Trophoblast cell (in vitro differentiated cells and primary cell): ENCODE data around the gene JPH4.

Experiments used
- DNase-seq, 2 donors: peaks; one replicate each; pipeline ENCODE4 v3.0.0-alpha.2; 2016
- H2AFZ ChIP-seq: 2 replicates; pipeline ENCODE4 v1.6.1; 2013; ENCODE audit warnings: low read length, moderate library complexity, mild to moderate bottlenecking; ENCODE audit not compliant: insufficient read depth, poor library complexity
- H2AK5ac ChIP-seq: 2 replicates; pipeline ENCODE4 v1.6.1; 2013; ENCODE audit warnings: mild to moderate bottlenecking, low read length
- H2BK120ac ChIP-seq: 2 replicates; pipeline ENCODE4 v1.6.1; 2013; ENCODE audit warnings: low read length, mild to moderate bottlenecking, moderate library complexity; ENCODE audit not compliant: insufficient read depth, poor library complexity
- H2BK12ac ChIP-seq: 2 replicates; pipeline ENCODE4 v1.6.1; 2013; ENCODE audit warnings: mild to moderate bottlenecking, low read length, moderate library complexity
- H2BK5ac ChIP-seq: 2 replicates; pipeline ENCODE4 v1.6.1; 2013; ENCODE audit warnings: low read length, low read depth, moderate library complexity, mild to moderate bottlenecking; ENCODE audit not compliant: poor library complexity
- H3K14ac ChIP-seq: 2 replicates; pipeline ENCODE4 v1.6.1; 2013; ENCODE audit warnings: mild to moderate bottlenecking, low read length
- H3K18ac ChIP-seq: 2 replicates; pipeline ENCODE4 v1.6.1; 2013; ENCODE audit warnings: mild to moderate bottlenecking, low read length
- H3K23ac ChIP-seq: 2 replicates; pipeline ENCODE4 v1.6.1; 2013; ENCODE audit warnings: low read length
- H3K27ac ChIP-seq: 2 replicates; pipeline ENCODE4 v1.5.1; 2013; ENCODE audit warnings: low read depth, mild to moderate bottlenecking, inconsistent platforms, low read length, moderate library complexity
- H3K27me3 ChIP-seq: 2 replicates; pipeline ENCODE4 v1.6.1; 2013; ENCODE audit warnings: inconsistent platforms, mild to moderate bottlenecking, low read length, moderate library complexity; ENCODE audit not compliant: insufficient read depth
- H3K36me3 ChIP-seq, 2 experiments: 1 replicate in 1 of 2; 2 replicates in 1 of 2; pipeline ENCODE4 v1.6.1; 2013; ENCODE audit warnings: low read length in 2 of 2, mild to moderate bottlenecking in 2 of 2, moderate library complexity in 1 of 2; ENCODE audit not compliant: insufficient read depth in 2 of 2, control insufficient read depth in 1 of 2
- H3K4ac ChIP-seq: 2 replicates; pipeline ENCODE4 v1.6.1; 2013; ENCODE audit warnings: low read depth, mild to moderate bottlenecking, low read length, moderate library complexity
- H3K4me1 ChIP-seq, 2 experiments: 1 replicate in 1 of 2; 2 replicates in 1 of 2; pipeline ENCODE4 v1.6.1; 2013; ENCODE audit warnings: low read length in 2 of 2, mild to moderate bottlenecking in 2 of 2, moderate library complexity in 1 of 2; ENCODE audit not compliant: insufficient read depth in 2 of 2, control insufficient read depth in 1 of 2
- H3K4me2 ChIP-seq: 2 replicates; pipeline ENCODE4 v1.6.1; 2013; ENCODE audit warnings: inconsistent platforms, mild to moderate bottlenecking, low read length, moderate library complexity
- H3K4me3 ChIP-seq: 2 replicates; pipeline ENCODE4 v1.5.1; 2013; ENCODE audit warnings: mild to moderate bottlenecking, low read depth, low read length, inconsistent platforms
- H3K79me1 ChIP-seq: one replicate; pipeline ENCODE4 v1.6.1; 2013; ENCODE audit warnings: low read length
- H3K79me2 ChIP-seq: 2 replicates; pipeline ENCODE4 v1.6.1; 2013; ENCODE audit warnings: low read length, mild to moderate bottlenecking; ENCODE audit not compliant: control insufficient read depth, insufficient read depth, poor library complexity
- H3K9ac ChIP-seq: 2 replicates; pipeline ENCODE4 v1.6.1; 2013; ENCODE audit warnings: mild to moderate bottlenecking, low read length
- H3K9me3 ChIP-seq: 2 replicates; pipeline ENCODE4 v1.6.1; 2013; ENCODE audit warnings: low read depth, mild to moderate bottlenecking, control low read depth, inconsistent platforms, low read length; ENCODE audit not compliant: insufficient read depth
- H4K12ac ChIP-seq: 2 replicates; pipeline ENCODE4 v1.6.1; 2013; ENCODE audit warnings: low read depth, mild to moderate bottlenecking, low read length, moderate library complexity
- H4K8ac ChIP-seq: 2 replicates; pipeline ENCODE4 v1.6.1; 2013; ENCODE audit warnings: low read depth, mild to moderate bottlenecking, low read length, moderate library complexity
- H4K91ac ChIP-seq: one replicate; pipeline ENCODE4 v1.6.1; 2013; ENCODE audit warnings: low read depth, mild to moderate bottlenecking, low read length, moderate library complexity
- WGBS: extraction: QIAGEN DNeasy Blood & Tissue Kit; methylation state at CpG from one replicate; pipeline ENCODE4 v1.1.7; 2013; ENCODE audit warnings: missing lambda C conversion rate; ENCODE audit not compliant: insufficient read length, insufficient coverage; ENCODE audit errors: extremely low coverage; 5-methylcytosine and 5-hydroxymethylcytosine counted together

The JPH4 gene

DNA sequence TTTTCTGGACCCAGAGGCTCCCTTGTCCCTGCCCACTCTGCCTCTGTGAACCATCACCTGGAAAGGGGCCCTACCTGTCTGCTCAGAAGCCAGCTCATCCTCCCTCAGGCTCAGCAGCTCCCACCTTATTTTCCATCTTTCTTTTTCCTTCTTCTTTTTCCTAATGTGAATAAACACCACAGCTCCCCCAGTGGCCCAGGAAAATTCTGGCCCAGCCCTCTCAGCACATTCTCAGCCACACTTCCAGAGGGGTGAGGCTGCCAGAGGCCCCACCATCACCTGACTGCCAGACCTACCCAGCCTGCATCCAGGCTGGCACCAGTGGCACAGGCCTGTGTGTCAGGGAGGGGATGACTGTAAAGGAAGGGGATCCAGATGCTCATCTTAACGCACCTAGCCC lies 50.0 kb downstream of the JPH4 start:
- Histone ChIP-seq H4K8ac (no peak overlapping the region), H3K14ac (no peak overlapping the region), H3K27ac (no peak overlapping the region), H2BK5ac (no peak overlapping the region), H3K4me3 (no peak overlapping the region), H4K91ac (no peak overlapping the region), H2AK5ac (no peak overlapping the region), H3K27me3 (no peaks in the 10 kb centered on the region), H3K4me2 (no peak overlapping the region), H3K9ac (no peak overlapping the region), H3K9me3 (no peaks in the 10 kb centered on the region), H4K12ac (no peak overlapping the region), H2BK12ac (no peak overlapping the region), H3K79me1 (no peaks in the 10 kb centered on the region), H3K23ac (no peak overlapping the region), H3K4ac (no peak overlapping the region), H2AFZ (no peak overlapping the region), H3K4me1 (peaks cover 0 to 3% of the 10 kb centered on the region in 2 experiments), H2BK120ac (no peak overlapping the region), H3K36me3 (peaks cover 0 to 3% of the 10 kb centered on the region in 2 experiments), H3K79me2 (no peaks in the 10 kb centered on the region), H3K18ac (no peak overlapping the region)
- WGBS: no CpG with 5 or more reads among the region's 1 CpG
- DNase-seq: no peak

DNA sequence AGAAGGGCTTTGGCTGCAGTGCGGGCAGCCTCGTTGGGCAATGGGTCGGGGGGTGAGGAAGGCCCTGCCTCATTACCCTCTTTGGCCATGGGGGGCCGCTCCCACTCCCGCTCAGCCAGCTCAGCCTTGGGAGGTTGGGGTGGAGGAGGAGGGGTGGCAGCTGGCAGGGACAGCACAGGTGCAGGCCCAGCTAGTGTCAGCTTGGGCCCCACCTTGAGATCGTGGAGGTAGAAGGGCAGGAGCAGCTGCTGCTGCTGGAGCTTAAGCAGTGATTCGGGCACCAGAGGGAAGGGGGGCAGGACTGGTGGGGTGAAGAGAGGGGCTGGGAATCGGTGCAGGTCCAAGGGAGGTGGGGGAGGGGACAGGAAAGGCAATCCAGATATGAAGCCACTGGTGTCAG lies 53.0 kb downstream of the JPH4 start:
- Histone ChIP-seq H3K27ac (no peak overlapping the region), H3K79me2 (no peaks in the 10 kb centered on the region), H4K91ac (no peak overlapping the region), H3K4me2 (no peak overlapping the region), H3K4ac (no peak overlapping the region), H3K18ac (no peak overlapping the region), H3K4me1 (peaks cover 0 to 3% of the 10 kb centered on the region in 2 experiments), H3K27me3 (no peaks in the 10 kb centered on the region), H4K12ac (no peak overlapping the region), H3K23ac (no peak overlapping the region), H4K8ac (no peak overlapping the region), H3K4me3 (no peak overlapping the region), H2BK120ac (no peak overlapping the region), H3K79me1 (no peaks in the 10 kb centered on the region), H3K9me3 (no peaks in the 10 kb centered on the region), H3K14ac (no peak overlapping the region), H2BK12ac (no peak overlapping the region), H3K9ac (no peak overlapping the region), H2AK5ac (no peak overlapping the region), H2AFZ (no peak overlapping the region), H3K36me3 (peaks cover 3% of the 10 kb centered on the region in 2 experiments), H2BK5ac (no peak overlapping the region)
- DNase-seq: no peak
- WGBS: no CpG with 5 or more reads among the region's 8 CpGs

DNA sequence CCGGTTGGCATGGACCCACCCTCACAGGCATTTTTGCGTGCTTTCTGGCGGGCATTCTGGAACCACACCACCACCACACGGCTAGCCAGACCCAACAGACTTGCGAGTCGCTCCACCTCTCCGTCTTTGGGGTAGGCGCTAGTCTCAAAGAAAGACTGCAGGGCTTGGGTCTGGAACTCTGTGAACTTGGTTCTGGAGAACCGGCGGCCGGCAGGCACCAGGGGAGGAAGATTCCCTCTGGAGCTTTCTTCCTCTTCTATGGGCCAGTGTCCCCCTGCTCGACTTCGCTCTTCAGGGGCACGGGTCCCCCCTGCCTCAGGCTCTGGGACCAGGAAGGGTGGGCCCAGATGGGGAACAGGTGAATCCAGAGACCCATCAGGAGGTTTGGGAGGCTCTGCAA lies 53.6 kb downstream of the JPH4 start:
- Histone ChIP-seq H3K4me3 (no peak overlapping the region), H2BK12ac (no peak overlapping the region), H2BK120ac (no peak overlapping the region), H3K36me3 (peaks cover 3% of the 10 kb centered on the region in 2 experiments), H3K79me1 (no peaks in the 10 kb centered on the region), H3K9ac (no peak overlapping the region), H3K27ac (no peak overlapping the region), H3K9me3 (no peaks in the 10 kb centered on the region), H4K91ac (no peak overlapping the region), H4K8ac (no peak overlapping the region), H4K12ac (no peak overlapping the region), H2AK5ac (no peak overlapping the region), H3K4me2 (no peak overlapping the region), H2AFZ (no peak overlapping the region), H3K27me3 (no peaks in the 10 kb centered on the region), H3K4me1 (peaks cover 0 to 3% of the 10 kb centered on the region in 2 experiments), H3K18ac (no peak overlapping the region), H3K79me2 (no peaks in the 10 kb centered on the region), H3K23ac (no peak overlapping the region), H3K14ac (no peak overlapping the region), H3K4ac (no peak overlapping the region), H2BK5ac (no peak overlapping the region)
- no CpG with 5 or more reads among the region's 14 CpGs for WGBS
- no peak for DNase-seq

DNA sequence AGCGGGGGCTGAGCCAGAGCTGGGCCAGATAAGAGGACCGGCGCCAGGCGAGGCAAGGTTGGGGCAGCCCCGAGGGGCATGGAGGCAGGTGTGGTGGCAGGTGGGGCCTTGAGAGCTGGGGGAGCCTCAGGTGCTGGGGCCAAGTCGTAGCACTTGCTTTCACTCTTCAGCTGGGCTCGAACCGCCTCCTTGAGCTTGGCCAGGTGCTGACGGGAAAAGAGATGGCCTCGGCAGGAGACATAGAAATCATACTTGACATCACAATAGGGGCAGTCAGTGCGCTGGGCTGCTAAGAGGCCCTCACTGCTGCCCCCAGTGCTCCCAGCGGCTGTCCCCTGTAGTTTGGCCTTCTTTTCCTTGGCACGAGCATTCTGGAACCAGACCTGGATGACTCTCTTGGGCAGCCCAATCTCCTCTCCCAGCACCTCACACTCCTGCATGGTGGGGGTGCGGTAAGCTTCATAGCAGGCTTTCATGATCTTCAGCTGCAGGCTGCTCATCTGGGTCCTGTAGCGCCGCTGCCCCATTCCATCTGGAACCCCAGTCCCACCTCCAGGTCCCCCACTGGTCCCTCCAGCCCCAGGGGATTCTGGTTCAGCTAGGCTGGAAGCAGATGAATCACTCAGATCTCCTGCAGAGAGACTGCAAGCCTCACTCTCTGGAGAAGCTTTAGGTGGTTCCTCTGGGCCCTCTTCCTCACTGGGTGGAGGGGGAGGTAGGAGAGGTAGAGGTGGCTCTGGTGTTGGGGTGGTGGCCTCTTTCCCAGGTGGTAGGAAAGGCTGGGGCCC lies 55.2 kb downstream of the JPH4 start:
- no peak overlapping the region for H3K18ac ChIP-seq

More for the DNA sequence above, 55.2 kb downstream of the JPH4 start:
- Histone ChIP-seq H3K4me1 (peaks cover 0 to 3% of the 10 kb centered on the region in 2 experiments), H3K14ac (no peak overlapping the region), H3K27me3 (no peaks in the 10 kb centered on the region), H2BK5ac (no peak overlapping the region), H2BK12ac (no peak overlapping the region), H4K8ac (no peak overlapping the region), H3K79me1 (no peaks in the 10 kb centered on the region), H3K36me3 (peaks cover 3% of the 10 kb centered on the region in 2 experiments), H3K4me3 (no peak overlapping the region), H3K23ac (no peak overlapping the region), H4K12ac (no peak overlapping the region), H2AK5ac (no peak overlapping the region), H3K9ac (no peak overlapping the region), H3K79me2 (no peaks in the 10 kb centered on the region), H3K4ac (no peak overlapping the region), H2AFZ (no peak overlapping the region), H3K9me3 (no peaks in the 10 kb centered on the region), H3K27ac (no peak overlapping the region), H2BK120ac (no peak overlapping the region), H4K91ac (no peak overlapping the region), H3K4me2 (no peak overlapping the region)
- no peak for DNase-seq
- no CpG with 5 or more reads among the region's 16 CpGs for WGBS
